ENCODE data around the gene TMPRSS11D.

DNA sequence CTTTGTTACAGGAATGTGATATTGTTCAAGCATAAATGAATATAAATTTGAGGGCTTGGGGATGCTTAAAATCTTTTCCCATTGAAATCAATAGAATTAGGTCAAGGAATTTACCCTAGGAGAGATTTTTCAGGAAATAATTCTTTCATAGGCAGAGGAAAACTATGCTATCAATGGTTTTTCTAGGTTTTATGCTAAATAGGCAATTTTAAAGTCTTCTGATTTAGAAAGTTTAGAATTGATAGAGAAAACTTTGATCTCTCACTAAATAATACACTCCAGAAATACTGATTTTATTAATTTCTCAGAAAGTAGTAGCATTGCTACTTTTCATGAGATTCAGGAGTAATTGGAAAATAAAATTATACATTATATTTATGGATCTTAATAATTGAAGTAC lies 93.1 kb downstream of the TMPRSS11D start:
- TF ChIP-seq, protein P1, sequence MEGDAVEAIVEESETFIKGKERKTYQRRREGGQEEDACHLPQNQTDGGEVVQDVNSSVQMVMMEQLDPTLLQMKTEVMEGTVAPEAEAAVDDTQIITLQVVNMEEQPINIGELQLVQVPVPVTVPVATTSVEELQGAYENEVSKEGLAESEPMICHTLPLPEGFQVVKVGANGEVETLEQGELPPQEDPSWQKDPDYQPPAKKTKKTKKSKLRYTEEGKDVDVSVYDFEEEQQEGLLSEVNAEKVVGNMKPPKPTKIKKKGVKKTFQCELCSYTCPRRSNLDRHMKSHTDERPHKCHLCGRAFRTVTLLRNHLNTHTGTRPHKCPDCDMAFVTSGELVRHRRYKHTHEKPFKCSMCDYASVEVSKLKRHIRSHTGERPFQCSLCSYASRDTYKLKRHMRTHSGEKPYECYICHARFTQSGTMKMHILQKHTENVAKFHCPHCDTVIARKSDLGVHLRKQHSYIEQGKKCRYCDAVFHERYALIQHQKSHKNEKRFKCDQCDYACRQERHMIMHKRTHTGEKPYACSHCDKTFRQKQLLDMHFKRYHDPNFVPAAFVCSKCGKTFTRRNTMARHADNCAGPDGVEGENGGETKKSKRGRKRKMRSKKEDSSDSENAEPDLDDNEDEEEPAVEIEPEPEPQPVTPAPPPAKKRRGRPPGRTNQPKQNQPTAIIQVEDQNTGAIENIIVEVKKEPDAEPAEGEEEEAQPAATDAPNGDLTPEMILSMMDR (conservative IDR thresholded peaks at IDR 0.05; ENCODE audit: low read depth, low read length), result no peak
- no peak for TF ChIP-seq EZH2 (IDR thresholded peaks at IDR 0.05; ENCODE audit: borderline replicate concordance, low read depth, low read length, poor library complexity, severe bottlenecking)

Data from A673 (cell line).